Measurements from ENCODE around the gene MARS1. TPM values are rescaled to one million over a fixed set of nuclear protein-coding genes. Genes with fewer than 3 reads are reported as not detected.

Gene MARS1
- total and polyA plus RNA-seq, 2 donors, result 55.1 to 59.9 TPM

DNA sequence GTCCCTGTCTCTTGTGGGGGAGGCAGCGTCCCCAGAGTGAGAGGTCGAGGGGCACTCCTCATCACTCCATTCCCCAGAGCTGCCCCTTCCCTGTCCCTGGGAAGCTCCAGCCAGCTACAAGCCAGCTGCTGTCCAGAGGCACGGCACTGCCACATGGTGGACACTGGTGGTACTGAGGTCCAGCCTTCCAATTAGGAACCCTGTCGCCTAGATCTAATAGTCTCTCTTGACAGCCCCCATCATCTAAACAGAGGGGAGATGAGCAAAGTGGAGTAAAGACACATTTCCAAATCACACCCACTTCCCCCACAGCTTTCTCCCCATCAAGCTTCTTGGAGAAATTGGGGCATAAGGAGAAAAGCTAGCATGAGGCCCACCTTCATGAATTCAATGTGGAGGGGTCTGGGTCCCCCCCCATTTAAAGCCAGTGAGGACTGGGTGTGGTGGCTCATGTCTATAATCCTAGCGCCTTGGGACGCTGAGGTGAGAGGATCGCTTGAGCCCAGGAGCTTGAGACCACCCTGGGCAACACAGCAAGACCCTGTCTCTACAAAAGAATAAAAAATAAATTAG, 34.8 kb upstream of the MARS1 start:
- no peaks in the 10 kb centered on the region for H3K36me3 ChIP-seq (ENCODE audit: insufficient read depth)
- no peaks in the 10 kb centered on the region for H3K4me1 ChIP-seq (ENCODE audit: insufficient read depth)
- DNase-seq (ENCODE audit: extremely low spot score), result no peak
- WGBS, result 23% methylated on average over 7 of the region's 7 CpGs
- no peak overlapping the region for H3K27ac ChIP-seq (ENCODE audit: low read depth)
- no peak overlapping the region for H3K4me3 ChIP-seq (ENCODE audit: low read depth, low read length)

DNA sequence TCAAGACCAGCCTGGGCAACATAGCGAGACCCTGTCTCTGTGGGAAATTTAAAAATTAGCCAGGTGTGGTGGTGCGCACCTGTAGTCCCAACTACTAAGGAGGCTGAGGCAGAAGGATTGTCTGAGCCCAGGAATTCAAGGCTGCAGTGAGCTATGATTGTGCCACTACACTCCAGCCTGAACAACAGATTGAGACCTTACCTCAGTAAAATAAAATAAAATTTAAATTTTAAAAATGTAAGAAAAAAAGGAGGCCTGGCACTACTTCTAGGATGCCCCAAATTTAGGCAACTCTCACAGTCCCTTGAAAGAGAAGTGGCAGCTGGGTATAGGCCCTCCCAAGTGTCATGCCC, 33.7 kb upstream of the MARS1 start:
- DNase-seq (ENCODE audit: extremely low spot score), result no peak
- Histone ChIP-seq H3K27ac (ENCODE audit: low read depth) (no peak overlapping the region), H3K36me3 (ENCODE audit: insufficient read depth) (no peaks in the 10 kb centered on the region), H3K4me3 (ENCODE audit: low read depth, low read length) (no peak overlapping the region), H3K4me1 (ENCODE audit: insufficient read depth) (no peaks in the 10 kb centered on the region)
- WGBS, result 96% methylated on average over 2 of the region's 2 CpGs

DNA sequence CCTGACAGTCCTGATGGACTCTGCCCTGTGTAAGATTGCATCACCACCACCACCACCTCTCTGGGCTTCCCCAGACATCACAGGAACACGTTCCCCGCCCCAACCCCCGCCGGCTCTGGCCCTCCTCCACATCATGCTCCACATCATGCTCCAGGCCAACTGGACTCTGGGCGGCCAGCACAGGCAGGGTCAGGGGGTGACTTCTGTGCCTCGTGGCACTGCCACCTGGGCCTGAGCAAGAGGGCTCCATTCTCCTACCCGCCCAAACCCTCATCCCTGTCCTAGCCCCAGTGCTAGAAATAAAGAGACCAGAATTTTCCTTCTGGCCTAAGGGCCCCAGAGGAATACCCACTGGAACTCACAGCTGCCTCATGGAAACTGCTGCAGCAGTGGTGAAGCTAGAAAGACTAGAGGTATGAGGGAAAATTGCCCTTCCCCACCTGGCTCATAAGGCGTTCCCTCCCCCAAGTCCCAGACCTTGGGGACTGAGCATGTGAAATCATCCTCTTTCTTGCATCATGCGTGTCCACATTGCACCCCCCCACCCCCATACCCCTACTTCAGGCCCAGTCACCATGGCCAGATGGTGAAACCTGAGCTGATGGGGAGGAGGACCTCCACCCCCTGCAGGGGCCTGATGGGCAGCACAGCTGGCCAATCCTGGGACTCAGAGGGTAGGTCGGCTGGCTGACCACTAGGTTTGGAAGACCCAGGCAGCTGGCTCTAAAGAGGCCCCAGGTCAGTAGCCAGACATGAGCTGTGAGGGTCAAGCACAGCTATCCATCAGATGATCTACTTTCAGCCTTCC, 33.1 kb upstream of the MARS1 start, which contains the start of gene INHBE:
Gene INHBE (plus strand): TSS at position 742 of the 808 bp plus-strand sequence. CDS start 230 bp downstream, outside the sequence.
- DNase-seq (ENCODE audit: extremely low spot score), result no peak
- Histone ChIP-seq H3K27ac (ENCODE audit: low read depth) (no peak within 1 kb of the TSS), H3K36me3 (ENCODE audit: insufficient read depth) (no peaks in the 10 kb centered on the region), H3K4me3 (ENCODE audit: low read depth, low read length) (no peak within 1 kb of the TSS), H3K4me1 (ENCODE audit: insufficient read depth) (no peaks in the 10 kb centered on the region)
- WGBS, result 58% methylated on average over 10 of the region's 10 CpGs

DNA sequence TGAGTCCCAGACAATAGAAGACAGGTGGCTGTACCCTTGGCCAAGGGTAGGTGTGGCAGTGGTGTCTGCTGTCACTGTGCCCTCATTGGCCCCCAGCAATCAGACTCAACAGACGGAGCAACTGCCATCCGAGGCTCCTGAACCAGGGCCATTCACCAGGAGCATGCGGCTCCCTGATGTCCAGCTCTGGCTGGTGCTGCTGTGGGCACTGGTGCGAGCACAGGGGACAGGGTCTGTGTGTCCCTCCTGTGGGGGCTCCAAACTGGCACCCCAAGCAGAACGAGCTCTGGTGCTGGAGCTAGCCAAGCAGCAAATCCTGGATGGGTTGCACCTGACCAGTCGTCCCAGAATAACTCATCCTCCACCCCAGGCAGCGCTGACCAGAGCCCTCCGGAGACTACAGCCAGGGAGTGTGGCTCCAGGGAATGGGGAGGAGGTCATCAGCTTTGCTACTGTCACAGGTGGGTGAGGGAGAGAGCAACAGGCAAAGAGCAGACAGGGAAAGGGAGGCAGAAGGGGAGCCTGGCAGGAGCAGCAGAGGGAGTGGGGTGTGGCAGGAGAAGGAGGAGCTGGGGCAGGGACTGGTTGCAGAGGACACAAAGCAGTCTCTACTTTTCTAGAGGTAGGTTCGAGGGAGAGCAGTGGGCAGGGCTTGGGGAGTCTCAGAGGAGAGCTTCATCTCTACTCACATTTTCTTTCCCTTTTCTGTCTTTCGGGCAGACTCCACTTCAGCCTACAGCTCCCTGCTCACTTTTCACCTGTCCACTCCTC, 32.3 kb upstream of the MARS1 start:
- H3K36me3 ChIP-seq (ENCODE audit: insufficient read depth), result no peaks in the 10 kb centered on the region
- 50% methylated on average over 10 of the region's 10 CpGs for WGBS
- no peaks in the 10 kb centered on the region for H3K4me1 ChIP-seq (ENCODE audit: insufficient read depth)
- H3K27ac ChIP-seq (ENCODE audit: low read depth), result no peak overlapping the region
- DNase-seq (ENCODE audit: extremely low spot score), result no peak
- no peak overlapping the region for H3K4me3 ChIP-seq (ENCODE audit: low read depth, low read length)

DNA sequence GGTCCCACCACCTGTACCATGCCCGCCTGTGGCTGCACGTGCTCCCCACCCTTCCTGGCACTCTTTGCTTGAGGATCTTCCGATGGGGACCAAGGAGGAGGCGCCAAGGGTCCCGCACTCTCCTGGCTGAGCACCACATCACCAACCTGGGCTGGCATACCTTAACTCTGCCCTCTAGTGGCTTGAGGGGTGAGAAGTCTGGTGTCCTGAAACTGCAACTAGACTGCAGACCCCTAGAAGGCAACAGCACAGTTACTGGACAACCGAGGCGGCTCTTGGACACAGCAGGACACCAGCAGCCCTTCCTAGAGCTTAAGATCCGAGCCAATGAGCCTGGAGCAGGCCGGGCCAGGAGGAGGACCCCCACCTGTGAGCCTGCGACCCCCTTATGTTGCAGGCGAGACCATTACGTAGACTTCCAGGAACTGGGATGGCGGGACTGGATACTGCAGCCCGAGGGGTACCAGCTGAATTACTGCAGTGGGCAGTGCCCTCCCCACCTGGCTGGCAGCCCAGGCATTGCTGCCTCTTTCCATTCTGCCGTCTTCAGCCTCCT, 31.6 kb upstream of the MARS1 start:
- Histone ChIP-seq H3K4me1 (ENCODE audit: insufficient read depth) (no peaks in the 10 kb centered on the region), H3K27ac (ENCODE audit: low read depth) (no peak overlapping the region), H3K4me3 (ENCODE audit: low read depth, low read length) (no peak overlapping the region), H3K36me3 (ENCODE audit: insufficient read depth) (no peaks in the 10 kb centered on the region)
- WGBS, result 38% methylated on average over 15 of the region's 15 CpGs
- no peak for DNase-seq (ENCODE audit: extremely low spot score)

DNA sequence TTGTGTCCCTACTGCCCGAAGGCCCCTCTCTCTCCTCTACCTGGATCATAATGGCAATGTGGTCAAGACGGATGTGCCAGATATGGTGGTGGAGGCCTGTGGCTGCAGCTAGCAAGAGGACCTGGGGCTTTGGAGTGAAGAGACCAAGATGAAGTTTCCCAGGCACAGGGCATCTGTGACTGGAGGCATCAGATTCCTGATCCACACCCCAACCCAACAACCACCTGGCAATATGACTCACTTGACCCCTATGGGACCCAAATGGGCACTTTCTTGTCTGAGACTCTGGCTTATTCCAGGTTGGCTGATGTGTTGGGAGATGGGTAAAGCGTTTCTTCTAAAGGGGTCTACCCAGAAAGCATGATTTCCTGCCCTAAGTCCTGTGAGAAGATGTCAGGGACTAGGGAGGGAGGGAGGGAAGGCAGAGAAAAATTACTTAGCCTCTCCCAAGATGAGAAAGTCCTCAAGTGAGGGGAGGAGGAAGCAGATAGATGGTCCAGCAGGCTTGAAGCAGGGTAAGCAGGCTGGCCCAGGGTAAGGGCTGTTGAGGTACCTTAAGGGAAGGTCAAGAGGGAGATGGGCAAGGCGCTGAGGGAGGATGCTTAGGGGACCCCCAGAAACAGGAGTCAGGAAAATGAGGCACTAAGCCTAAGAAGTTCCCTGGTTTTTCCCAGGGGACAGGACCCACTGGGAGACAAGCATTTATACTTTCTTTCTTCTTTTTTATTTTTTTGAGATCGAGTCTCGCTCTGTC, 31.0 kb upstream of the MARS1 start:
- Histone ChIP-seq H3K36me3 (ENCODE audit: insufficient read depth) (no peaks in the 10 kb centered on the region), H3K4me3 (ENCODE audit: low read depth, low read length) (no peak overlapping the region), H3K4me1 (ENCODE audit: insufficient read depth) (no peaks in the 10 kb centered on the region), H3K27ac (ENCODE audit: low read depth) (no peak overlapping the region)
- no peak for DNase-seq (ENCODE audit: extremely low spot score)
- WGBS, result 89% methylated on average over 6 of the region's 6 CpGs

DNA sequence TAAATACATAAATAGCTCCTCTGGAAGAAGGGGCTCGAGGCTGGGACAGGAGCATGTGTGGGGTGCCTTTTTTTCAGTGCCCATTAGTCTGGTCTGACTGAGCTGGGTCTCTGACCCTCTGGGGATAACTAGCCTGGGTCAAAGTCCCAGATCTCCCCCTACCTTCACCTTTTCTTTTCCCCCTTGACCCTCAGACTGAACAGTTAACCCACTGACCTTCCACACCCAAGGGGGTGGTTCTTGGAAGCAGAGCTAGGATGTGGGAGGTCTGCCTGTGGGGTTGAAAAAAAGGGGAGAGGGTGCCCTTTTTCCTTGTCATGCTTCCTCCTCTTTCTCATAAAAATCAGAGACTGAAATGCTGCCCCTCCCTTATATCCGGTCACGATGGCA, 29.2 kb upstream of the MARS1 start:
- no peaks in the 10 kb centered on the region for H3K36me3 ChIP-seq (ENCODE audit: insufficient read depth)
- DNase-seq (ENCODE audit: extremely low spot score), result no peak
- no peaks in the 10 kb centered on the region for H3K4me1 ChIP-seq (ENCODE audit: insufficient read depth)
- no peak overlapping the region for H3K27ac ChIP-seq (ENCODE audit: low read depth)
- 25% methylated on average over 3 of the region's 3 CpGs for WGBS
- no peak overlapping the region for H3K4me3 ChIP-seq (ENCODE audit: low read depth, low read length)

DNA sequence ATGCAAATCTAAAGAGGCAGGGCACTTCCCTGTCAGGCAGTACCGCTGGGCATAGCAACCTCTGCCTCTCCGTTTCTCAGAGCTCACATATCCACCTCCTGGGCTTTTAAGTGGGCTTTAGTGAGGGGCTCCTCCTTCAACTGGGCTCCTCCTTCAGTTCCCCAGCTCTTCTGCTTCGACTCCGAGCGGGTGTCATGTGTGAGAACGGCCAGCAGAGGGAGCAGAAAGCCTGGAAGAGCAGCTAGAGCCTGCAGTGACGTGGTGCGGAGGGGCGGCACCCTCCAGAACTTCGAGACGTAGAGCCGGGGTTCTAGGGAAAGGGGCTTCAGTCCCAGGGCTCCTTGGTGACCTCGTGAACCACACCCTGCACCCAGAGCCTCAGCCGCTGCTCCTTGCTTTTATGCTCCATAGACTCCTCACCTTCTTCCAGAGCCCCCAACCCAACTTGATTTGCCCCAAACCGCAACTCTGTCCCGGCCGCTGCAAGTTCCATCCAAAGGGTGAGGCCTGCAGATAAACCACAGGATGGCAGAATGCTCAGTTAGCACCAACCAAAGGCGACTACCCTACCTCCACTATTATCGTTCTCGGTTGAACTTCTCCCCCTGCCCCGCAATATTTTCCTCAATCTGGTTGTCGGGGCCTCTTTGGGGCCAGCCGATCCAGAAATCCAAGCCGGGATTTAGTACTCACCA, 28.7 kb upstream of the MARS1 start:
- no peaks in the 10 kb centered on the region for H3K36me3 ChIP-seq (ENCODE audit: insufficient read depth)
- no peaks in the 10 kb centered on the region for H3K4me1 ChIP-seq (ENCODE audit: insufficient read depth)
- H3K27ac ChIP-seq (ENCODE audit: low read depth), result peak overlapping the region; percentile 43
- WGBS, result under 1% methylated on average over 24 of the region's 24 CpGs
- peak; percentile 92 for DNase-seq (ENCODE audit: extremely low spot score)
- H3K4me3 ChIP-seq (ENCODE audit: low read depth, low read length), result peak overlapping the region; percentile 61

DNA sequence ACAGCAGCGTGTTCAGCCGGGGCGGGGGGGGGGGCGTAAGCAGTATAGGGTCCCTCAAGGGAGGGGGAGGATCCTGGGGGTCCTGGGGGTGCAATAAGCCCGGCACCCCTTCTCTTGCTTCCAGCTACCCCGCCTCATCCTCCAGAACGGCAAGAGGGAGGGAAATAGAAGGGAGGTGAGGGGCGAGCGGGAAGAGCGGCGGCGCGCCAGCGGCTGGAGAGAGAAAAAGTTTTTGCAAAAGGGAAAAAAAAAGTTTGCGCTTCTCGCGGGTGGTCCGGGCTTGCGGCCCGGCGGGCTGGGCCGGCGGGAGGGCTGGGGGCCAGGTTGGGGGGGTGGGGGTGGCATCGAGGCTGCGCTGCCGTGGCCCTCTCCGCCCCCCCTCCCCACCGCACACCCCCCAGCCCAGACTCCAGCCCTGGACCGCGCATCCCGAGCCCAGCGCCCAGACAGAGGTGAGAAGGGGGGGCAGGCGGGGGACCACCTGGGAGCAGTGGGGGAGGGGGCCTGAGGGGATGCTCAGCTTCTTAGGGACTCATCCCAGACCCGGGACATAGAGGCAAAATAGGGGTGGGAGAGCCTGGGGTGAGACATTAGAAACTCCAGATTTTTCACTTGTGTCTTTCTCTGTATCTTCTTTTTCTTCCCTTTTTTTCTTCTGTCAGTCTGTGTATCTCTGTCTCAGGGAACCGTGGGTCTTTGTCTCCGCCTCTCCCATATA, 28.0 kb upstream of the MARS1 start, which contains the start of gene GLI1:
Gene GLI1 (plus strand): TSS at position 36 of the 718 bp plus-strand sequence. CDS start 3,907 bp downstream, outside the sequence.
- Histone ChIP-seq H3K36me3 (ENCODE audit: insufficient read depth) (no peaks in the 10 kb centered on the region), H3K27ac (ENCODE audit: low read depth) (peak within 1 kb of the TSS; percentile 43), H3K4me1 (ENCODE audit: insufficient read depth) (no peaks in the 10 kb centered on the region), H3K4me3 (ENCODE audit: low read depth, low read length) (peak within 1 kb of the TSS; percentile 61)
- DNase-seq (ENCODE audit: extremely low spot score), result no peak
- WGBS, result under 1% methylated on average over 36 of the region's 36 CpGs

DNA sequence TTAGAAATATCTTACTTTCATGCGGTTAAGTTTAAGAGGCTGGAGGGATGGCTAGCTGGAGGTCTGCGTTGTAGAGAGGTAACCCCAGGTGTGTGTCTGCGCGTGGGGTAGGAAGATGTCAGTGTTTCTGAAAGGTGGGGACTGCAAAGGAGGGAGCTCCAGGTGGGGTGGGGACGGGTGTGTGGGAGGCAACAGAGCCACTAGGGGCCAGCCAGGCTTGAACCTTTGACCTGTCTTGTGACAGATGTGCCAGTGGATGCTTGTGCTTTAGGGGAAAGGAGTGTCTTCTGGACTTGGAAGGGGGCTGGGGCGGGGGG, 27.4 kb upstream of the MARS1 start:
- no peak for DNase-seq (ENCODE audit: extremely low spot score)
- Histone ChIP-seq H3K4me1 (ENCODE audit: insufficient read depth) (no peaks in the 10 kb centered on the region), H3K36me3 (ENCODE audit: insufficient read depth) (no peaks in the 10 kb centered on the region), H3K27ac (ENCODE audit: low read depth) (peak overlapping the region; percentile 28), H3K4me3 (ENCODE audit: low read depth, low read length) (peak overlapping the region; percentile 61)
- WGBS, result 4% methylated on average over 6 of the region's 6 CpGs

DNA sequence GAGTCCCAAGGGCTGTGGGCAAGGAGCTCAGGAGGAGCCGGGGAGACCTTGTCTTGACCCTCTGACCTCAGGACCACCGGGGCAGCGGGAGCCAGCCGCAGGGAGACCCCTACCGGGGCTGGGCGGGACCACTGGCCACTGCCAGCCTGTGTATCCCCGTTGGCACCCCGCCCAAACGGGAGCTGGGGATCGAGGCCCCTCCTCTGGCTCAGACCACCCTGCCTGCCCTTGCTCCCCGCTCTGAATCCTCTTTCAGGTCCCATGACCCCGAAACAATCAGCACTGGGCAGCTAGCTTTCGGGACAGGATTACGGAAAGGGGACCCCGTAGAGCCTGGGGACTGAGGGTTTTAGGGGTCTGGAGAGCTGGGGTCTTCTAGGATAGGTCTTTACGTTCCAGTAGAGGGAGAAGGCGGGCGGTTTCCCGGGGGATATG, 27.0 kb upstream of the MARS1 start:
- Histone ChIP-seq H3K27ac (ENCODE audit: low read depth) (peak overlapping the region; percentile 28), H3K4me1 (ENCODE audit: insufficient read depth) (no peaks in the 10 kb centered on the region), H3K4me3 (ENCODE audit: low read depth, low read length) (peak overlapping the region; percentile 61), H3K36me3 (ENCODE audit: insufficient read depth) (no peaks in the 10 kb centered on the region)
- under 1% methylated on average over 19 of the region's 19 CpGs for WGBS
- no peak for DNase-seq (ENCODE audit: extremely low spot score)

DNA sequence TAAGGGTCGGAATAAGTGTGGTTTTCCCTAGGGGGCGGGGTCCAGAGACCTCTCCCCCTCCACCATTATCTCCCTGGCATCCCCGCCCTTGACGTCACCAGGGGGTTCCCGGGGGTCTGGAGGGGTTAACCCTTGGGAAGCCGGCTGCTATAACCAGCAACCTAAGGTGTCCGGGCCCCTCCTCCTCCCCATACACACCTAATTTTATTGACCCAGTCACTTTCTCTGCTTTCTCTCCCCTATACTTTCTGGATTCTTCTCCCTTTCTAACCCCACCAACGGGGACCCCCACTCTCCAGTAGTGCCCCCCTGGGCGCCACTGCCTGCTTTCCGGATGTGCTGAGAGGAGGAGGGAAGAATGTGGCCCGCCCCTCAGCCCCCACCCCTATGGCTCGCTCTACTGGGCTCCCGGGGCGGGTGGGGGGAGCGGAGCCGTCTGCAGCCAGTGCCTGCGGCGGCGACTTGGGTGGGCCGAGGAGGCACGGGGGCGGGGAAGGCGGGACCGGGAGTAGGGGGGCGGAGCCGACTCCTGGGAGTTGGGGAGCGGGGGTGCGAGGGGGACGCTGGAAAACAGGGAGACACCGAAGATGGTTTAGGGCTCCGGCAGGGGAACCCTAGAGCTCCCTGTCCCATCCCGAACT, 26.5 kb upstream of the MARS1 start:
- WGBS, result under 1% methylated on average over 32 of the region's 32 CpGs
- Histone ChIP-seq H3K4me1 (ENCODE audit: insufficient read depth) (no peaks in the 10 kb centered on the region), H3K27ac (ENCODE audit: low read depth) (peak overlapping the region; percentile 75), H3K36me3 (ENCODE audit: insufficient read depth) (no peaks in the 10 kb centered on the region), H3K4me3 (ENCODE audit: low read depth, low read length) (peak overlapping the region; percentile 61)
- peak; percentile 43 for DNase-seq (ENCODE audit: extremely low spot score)
